ENCODE data around the gene MICAL1. TPM values are rescaled to one million over a fixed set of nuclear protein-coding genes. Genes with fewer than 3 reads are reported as not detected.

MICAL1 gene
- total RNA-seq, 1 donor from 2014 or later: 782 TPM

DNA sequence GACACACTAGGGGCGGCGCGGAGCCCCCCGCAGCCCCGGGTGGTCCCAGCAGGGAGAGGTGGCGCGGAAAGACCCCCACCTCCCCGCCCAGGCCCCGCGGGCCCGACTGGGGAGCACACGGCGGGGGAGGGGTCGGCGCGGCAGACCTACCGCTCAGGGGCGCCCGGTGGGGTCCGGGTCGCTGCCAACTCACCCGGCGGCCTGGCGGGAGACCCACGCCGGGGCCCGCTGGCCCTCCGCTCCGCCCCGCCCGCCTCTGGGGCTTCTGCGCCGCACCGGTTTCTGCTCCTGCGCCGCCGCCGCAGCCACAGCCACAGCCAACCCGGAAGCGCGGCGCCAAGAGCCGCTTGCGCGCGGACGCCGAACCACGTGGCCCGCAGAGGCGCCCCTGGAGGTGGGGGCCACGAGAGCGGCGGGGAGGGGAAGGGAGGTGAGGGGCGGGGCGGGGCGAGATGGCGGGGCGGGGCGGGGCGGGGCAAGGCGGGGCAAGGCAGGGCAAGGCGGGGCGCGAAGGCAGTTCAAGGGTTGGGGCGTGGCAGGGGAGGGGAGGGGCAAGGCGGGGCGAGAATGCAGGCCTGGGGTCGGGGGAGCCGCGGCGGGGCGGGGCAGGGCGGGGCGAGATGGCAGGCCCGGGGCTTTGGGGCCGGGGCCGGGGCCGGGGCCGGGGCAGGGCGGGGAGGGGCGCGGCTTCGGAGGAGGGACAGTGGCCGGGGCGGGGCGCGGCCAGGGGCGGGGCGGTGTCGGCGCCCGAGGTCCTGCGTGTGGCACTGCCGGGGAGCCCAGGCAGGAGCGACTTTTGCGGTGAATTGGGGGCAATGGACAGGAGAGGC lies 27.5 kb upstream of the MICAL1 start, which contains the start of gene ZBTB24:
ZBTB24 (minus strand) TSS at position 315 of the 830 bp plus-strand sequence. CDS start 1,193 bp downstream, outside the sequence.
- H3K27ac Mint-ChIP-seq (ENCODE audit: unreplicated experiment): peak within 1 kb of the TSS; percentile 40

DNA sequence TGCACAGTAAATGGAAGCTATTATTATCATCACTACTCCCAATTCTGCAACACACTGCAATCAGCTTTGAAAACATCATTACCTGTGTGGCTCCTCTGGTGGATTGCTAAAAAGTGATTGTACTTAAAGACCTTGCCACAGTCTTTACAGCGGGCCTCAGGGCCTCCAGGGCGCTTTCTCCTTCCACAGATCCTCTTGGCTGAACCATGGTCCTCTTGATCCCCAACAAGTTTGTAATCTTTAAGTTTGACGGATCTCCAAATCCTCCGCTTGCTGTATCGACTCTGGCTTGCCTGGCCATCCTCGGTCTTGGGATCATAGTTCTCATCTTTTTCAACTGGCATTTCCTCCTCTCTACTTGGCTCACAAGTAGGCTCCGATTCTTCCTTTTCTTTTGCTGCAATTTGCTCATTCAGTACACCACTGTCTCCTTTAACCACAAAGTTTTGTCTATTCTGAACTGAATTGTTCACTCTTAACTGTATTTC lies 25.5 kb upstream of the MICAL1 start:
- H3K36me3 Mint-ChIP-seq (ENCODE audit: unreplicated experiment): peaks cover 3% of the 10 kb centered on the region

More for the DNA sequence above, 27.5 kb upstream of the MICAL1 start, which contains the start of gene ZBTB24:
- peak within 1 kb of the TSS; percentile 94 for H3K4me3 Mint-ChIP-seq (ENCODE audit: unreplicated experiment)
- H3K36me3 Mint-ChIP-seq (ENCODE audit: unreplicated experiment): peaks cover 3% of the 10 kb centered on the region
- H3K4me1 Mint-ChIP-seq (ENCODE audit: low read depth, unreplicated experiment): peaks cover 8% of the 10 kb centered on the region
- TF ChIP-seq, protein P1, sequence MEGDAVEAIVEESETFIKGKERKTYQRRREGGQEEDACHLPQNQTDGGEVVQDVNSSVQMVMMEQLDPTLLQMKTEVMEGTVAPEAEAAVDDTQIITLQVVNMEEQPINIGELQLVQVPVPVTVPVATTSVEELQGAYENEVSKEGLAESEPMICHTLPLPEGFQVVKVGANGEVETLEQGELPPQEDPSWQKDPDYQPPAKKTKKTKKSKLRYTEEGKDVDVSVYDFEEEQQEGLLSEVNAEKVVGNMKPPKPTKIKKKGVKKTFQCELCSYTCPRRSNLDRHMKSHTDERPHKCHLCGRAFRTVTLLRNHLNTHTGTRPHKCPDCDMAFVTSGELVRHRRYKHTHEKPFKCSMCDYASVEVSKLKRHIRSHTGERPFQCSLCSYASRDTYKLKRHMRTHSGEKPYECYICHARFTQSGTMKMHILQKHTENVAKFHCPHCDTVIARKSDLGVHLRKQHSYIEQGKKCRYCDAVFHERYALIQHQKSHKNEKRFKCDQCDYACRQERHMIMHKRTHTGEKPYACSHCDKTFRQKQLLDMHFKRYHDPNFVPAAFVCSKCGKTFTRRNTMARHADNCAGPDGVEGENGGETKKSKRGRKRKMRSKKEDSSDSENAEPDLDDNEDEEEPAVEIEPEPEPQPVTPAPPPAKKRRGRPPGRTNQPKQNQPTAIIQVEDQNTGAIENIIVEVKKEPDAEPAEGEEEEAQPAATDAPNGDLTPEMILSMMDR (IDR thresholded peaks at IDR 0.05; ENCODE audit: partially characterized antibody, unreplicated experiment): no peak
- peaks cover 3% of the 10 kb centered on the region for H3K9me3 Mint-ChIP-seq (ENCODE audit: unreplicated experiment)
- H3K27me3 Mint-ChIP-seq (ENCODE audit: unreplicated experiment): peaks cover 6% of the 10 kb centered on the region
- DNase-seq: peak; percentile 92

DNA sequence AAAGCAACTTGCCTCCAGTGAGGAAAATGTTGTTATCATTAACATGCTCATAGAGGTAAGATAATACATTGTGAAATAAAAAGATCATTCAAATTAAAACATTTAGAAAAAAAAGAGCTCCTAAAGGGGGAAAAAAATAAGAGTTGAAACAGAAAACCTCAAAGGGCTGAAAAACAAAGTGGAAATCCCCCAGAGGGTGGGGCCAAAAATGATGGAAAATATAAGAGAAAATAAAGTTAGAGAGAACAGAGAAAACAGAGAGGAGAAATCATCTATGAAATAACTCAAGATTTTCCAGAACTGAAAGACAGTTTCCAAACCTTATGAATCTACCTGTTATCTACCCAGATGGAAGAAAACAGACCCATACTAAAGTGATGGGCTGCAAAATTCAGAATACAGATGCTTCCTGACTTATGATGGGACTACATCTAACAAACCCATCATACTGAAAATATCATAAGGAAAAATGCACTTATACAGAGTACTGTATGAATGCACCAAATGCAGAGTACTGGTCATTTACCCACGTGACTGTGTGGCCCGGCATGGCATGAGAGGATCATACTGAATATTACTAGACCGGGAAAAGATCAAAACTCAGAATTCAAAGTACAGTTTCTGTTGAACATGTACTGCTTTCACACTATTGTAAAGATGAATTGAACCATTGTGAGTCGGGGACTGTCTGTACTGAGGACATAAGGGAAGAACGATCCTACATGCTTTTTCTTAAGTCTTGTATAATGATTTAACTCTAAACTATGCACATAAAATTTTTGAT lies 23.5 kb upstream of the MICAL1 start:
- peaks cover 2% of the 10 kb centered on the region for H3K27me3 Mint-ChIP-seq (ENCODE audit: unreplicated experiment)
- peak overlapping the region; percentile 50 for H3K4me3 Mint-ChIP-seq (ENCODE audit: unreplicated experiment)
- TF ChIP-seq, protein P1 (IDR thresholded peaks at IDR 0.05; ENCODE audit: partially characterized antibody, unreplicated experiment): no peak
- H3K27ac Mint-ChIP-seq (ENCODE audit: unreplicated experiment): no peak overlapping the region
- peaks cover 8% of the 10 kb centered on the region for H3K4me1 Mint-ChIP-seq (ENCODE audit: low read depth, unreplicated experiment)
- no peak for DNase-seq
- H3K9me3 Mint-ChIP-seq (ENCODE audit: unreplicated experiment): no peaks in the 10 kb centered on the region
- peaks cover 3% of the 10 kb centered on the region for H3K36me3 Mint-ChIP-seq (ENCODE audit: unreplicated experiment)

More for the DNA sequence above, 25.5 kb upstream of the MICAL1 start:
- H3K9me3 Mint-ChIP-seq (ENCODE audit: unreplicated experiment): peaks cover 3% of the 10 kb centered on the region
- peaks cover 8% of the 10 kb centered on the region for H3K4me1 Mint-ChIP-seq (ENCODE audit: low read depth, unreplicated experiment)
- DNase-seq: no peak
- TF ChIP-seq, protein P1 (IDR thresholded peaks at IDR 0.05; ENCODE audit: partially characterized antibody, unreplicated experiment): no peak
- H3K27me3 Mint-ChIP-seq (ENCODE audit: unreplicated experiment): peaks cover 6% of the 10 kb centered on the region
- H3K27ac Mint-ChIP-seq (ENCODE audit: unreplicated experiment): no peak overlapping the region
- peak overlapping the region; percentile 3 for H3K4me3 Mint-ChIP-seq (ENCODE audit: unreplicated experiment)

DNA sequence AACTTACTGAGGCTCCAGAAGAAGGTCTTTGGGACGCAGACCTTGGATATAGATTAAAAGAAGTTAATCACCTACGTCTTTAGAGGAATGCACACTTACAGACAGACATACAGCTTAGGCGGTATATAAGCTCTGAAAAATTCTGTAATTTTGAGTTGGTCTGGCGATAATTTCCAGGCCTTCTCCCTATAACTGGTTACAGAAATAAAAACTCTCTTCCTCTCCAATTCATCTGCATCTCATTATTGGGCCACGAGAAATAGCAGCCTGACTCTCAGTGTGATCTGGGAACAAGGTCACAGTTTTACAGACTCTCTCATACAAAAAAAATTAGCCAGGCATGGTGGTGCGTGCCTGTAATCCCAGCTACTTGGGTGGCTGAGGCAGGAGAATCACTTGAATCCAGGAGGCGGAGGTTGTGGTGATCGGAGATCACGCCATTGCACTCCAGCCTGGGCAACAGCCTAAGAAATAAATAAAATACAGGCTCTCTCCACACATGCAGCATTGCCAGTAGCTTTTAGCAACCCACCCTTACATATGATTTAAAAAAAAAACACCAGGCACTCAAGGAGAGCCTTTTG lies 22.7 kb upstream of the MICAL1 start:
- no peak for DNase-seq
- peak overlapping the region; percentile 8 for H3K4me3 Mint-ChIP-seq (ENCODE audit: unreplicated experiment)
- TF ChIP-seq, protein P1 (IDR thresholded peaks at IDR 0.05; ENCODE audit: partially characterized antibody, unreplicated experiment): no peak
- no peaks in the 10 kb centered on the region for H3K9me3 Mint-ChIP-seq (ENCODE audit: unreplicated experiment)
- peaks cover 2% of the 10 kb centered on the region for H3K27me3 Mint-ChIP-seq (ENCODE audit: unreplicated experiment)
- H3K27ac Mint-ChIP-seq (ENCODE audit: unreplicated experiment): no peak overlapping the region
- peaks cover 8% of the 10 kb centered on the region for H3K4me1 Mint-ChIP-seq (ENCODE audit: low read depth, unreplicated experiment)
- peaks cover 6% of the 10 kb centered on the region for H3K36me3 Mint-ChIP-seq (ENCODE audit: unreplicated experiment)

All from glutamatergic neuron (in vitro differentiated cells).